ENCODE measurements around the gene MAX. TPM values are rescaled to one million over a fixed set of nuclear protein-coding genes. Genes with fewer than 3 reads are reported as not detected.

MAX gene
- total RNA-seq, 1 donor from 2014 or later: 22.2 TPM

- Histone ChIP-seq H3K27ac (no peak overlapping the region), H3K9ac (no peak overlapping the region), H3K4me2 (no peak overlapping the region), H3K4me3 (no peak overlapping the region), H3F3A (ENCODE audit: low read depth) (no peaks in the 10 kb centered on the region), H3K9me3 (ENCODE audit: low read depth) (no peaks in the 10 kb centered on the region), H3K27me3 (no peaks in the 10 kb centered on the region), H3K79me2 (ENCODE audit: low read depth) (no peaks in the 10 kb centered on the region), H2AFZ (replicated peaks) (no peak overlapping the region), H3K36me3 (no peaks in the 10 kb centered on the region), H3K4me1 (peaks cover 7% of the 10 kb centered on the region), H4K20me1 (ENCODE audit: low read depth) (no peaks in the 10 kb centered on the region)
- H3K36me3 Mint-ChIP-seq: no peaks in the 10 kb centered on the region
- no peak overlapping the region for H3K27ac Mint-ChIP-seq
- no peaks in the 10 kb centered on the region for H3K9me3 Mint-ChIP-seq
- TF ChIP-seq EZH2phosphoT487 (IDR thresholded peaks at IDR 0.05) (no peak), CTCF (IDR thresholded peaks at IDR 0.05) (no peak), EZH2 (IDR thresholded peaks at IDR 0.05) (no peak)
- no peak for DNase-seq (ENCODE audit: low spot score)
- H3K27me3 Mint-ChIP-seq (ENCODE audit: insufficient read depth, low read depth): no peaks in the 10 kb centered on the region
- H3K4me1 Mint-ChIP-seq: peaks cover 15% of the 10 kb centered on the region
- no peak overlapping the region for H3K4me3 Mint-ChIP-seq
Measured at GRCh38 chr14:65142429-65142828, 40.1 kb upstream of the MAX start.

GRCh38 chr14:65141523-65141922, 39.2 kb upstream of the MAX start:
- TF ChIP-seq CTCF (IDR thresholded peaks at IDR 0.05) (no peak), EZH2 (IDR thresholded peaks at IDR 0.05) (no peak), EZH2phosphoT487 (IDR thresholded peaks at IDR 0.05) (no peak)
- no peak overlapping the region for H3K4me3 ChIP-seq
- H3K4me2 ChIP-seq: no peak overlapping the region

GRCh38 chr14:65137648-65138307, 35.5 kb upstream of the MAX start:
- H3K79me2 ChIP-seq (ENCODE audit: low read depth): no peaks in the 10 kb centered on the region
- H3K4me1 Mint-ChIP-seq: peaks cover 11% of the 10 kb centered on the region
- no peak for TF ChIP-seq EZH2 (IDR thresholded peaks at IDR 0.05)
- no peak for TF ChIP-seq CTCF (IDR thresholded peaks at IDR 0.05)
- no peak for TF ChIP-seq EZH2phosphoT487 (IDR thresholded peaks at IDR 0.05)
- H3F3A ChIP-seq (ENCODE audit: low read depth): no peaks in the 10 kb centered on the region
- no peaks in the 10 kb centered on the region for H3K9me3 Mint-ChIP-seq
- no peaks in the 10 kb centered on the region for H3K36me3 Mint-ChIP-seq
- no peak overlapping the region for H3K4me2 ChIP-seq
- H2AFZ ChIP-seq (replicated peaks): no peak overlapping the region
- no peak overlapping the region for H3K4me3 Mint-ChIP-seq
- H3K9me3 ChIP-seq (ENCODE audit: low read depth): no peaks in the 10 kb centered on the region
- H3K27ac ChIP-seq: no peak overlapping the region
- no peaks in the 10 kb centered on the region for H3K27me3 ChIP-seq
- H3K4me3 ChIP-seq: no peak overlapping the region
- no peak overlapping the region for H3K27ac Mint-ChIP-seq
- H3K27me3 Mint-ChIP-seq (ENCODE audit: insufficient read depth, low read depth): peaks cover 2% of the 10 kb centered on the region
- H3K9ac ChIP-seq: no peak overlapping the region
- no peaks in the 10 kb centered on the region for H3K36me3 ChIP-seq
- H3K4me1 ChIP-seq: no peaks in the 10 kb centered on the region
- H4K20me1 ChIP-seq (ENCODE audit: low read depth): no peaks in the 10 kb centered on the region
- DNase-seq (ENCODE audit: low spot score): no peak

More at GRCh38 chr14:65141523-65141922, 39.2 kb upstream of the MAX start:
- H2AFZ ChIP-seq (replicated peaks): no peak overlapping the region
- H3F3A ChIP-seq (ENCODE audit: low read depth): no peaks in the 10 kb centered on the region
- Mint-ChIP-seq H3K27ac (no peak overlapping the region), H3K27me3 (ENCODE audit: insufficient read depth, low read depth) (no peaks in the 10 kb centered on the region), H3K9me3 (no peaks in the 10 kb centered on the region), H3K36me3 (no peaks in the 10 kb centered on the region), H3K4me3 (no peak overlapping the region), H3K4me1 (peaks cover 15% of the 10 kb centered on the region)
- no peak overlapping the region for H3K27ac ChIP-seq
- H3K79me2 ChIP-seq (ENCODE audit: low read depth): no peaks in the 10 kb centered on the region
- no peak for DNase-seq (ENCODE audit: low spot score)
- H3K9me3 ChIP-seq (ENCODE audit: low read depth): no peaks in the 10 kb centered on the region
- no peaks in the 10 kb centered on the region for H3K36me3 ChIP-seq
- H4K20me1 ChIP-seq (ENCODE audit: low read depth): no peaks in the 10 kb centered on the region
- H3K9ac ChIP-seq: no peak overlapping the region
- H3K27me3 ChIP-seq: no peaks in the 10 kb centered on the region
- H3K4me1 ChIP-seq: peaks cover 7% of the 10 kb centered on the region

Data from neural progenitor cell (in vitro differentiated cells).